CD4-positive, alpha-beta T cell (primary cell): ENCODE results near the gene ZMAT5. TPM values are rescaled to one million over a fixed set of nuclear protein-coding genes. Genes with fewer than 3 reads are reported as not detected.

ENCODE experiments used
- ATAC-seq: fragments of 200-7000 bp; cut with Tn5 transposase; one replicate; pipeline ENCODE4 v1.10.0; 2022; ENCODE audit warnings: mild to moderate bottlenecking; ENCODE audit not compliant: poor library complexity
- CTCF ChIA-PET: fragments of 350-600 bp; sonication (Branson Sonifier 250); formaldehyde crosslinking; loops from one replicate; lab custom pipeline; 2021; ENCODE audit warnings: antibody characterized with exemption, inconsistent platforms; lab: Charles Lee
- POLR2A ChIA-PET: fragments of 350-600 bp; sonication (Branson Sonifier 250); formaldehyde crosslinking; loops from one replicate; lab custom pipeline; 2021; ENCODE audit warnings: antibody characterized with exemption, inconsistent platforms; lab: Charles Lee
- DNase-seq, 14 experiments: peaks; one replicate each; pipeline ENCODE4 v3.0.0-alpha.2; 2013 to 2020; ENCODE audit warnings: mixed read lengths in 2 of 14
- H3K27ac ChIP-seq, 2 donors: one replicate each; pipeline versions ENCODE4 v1.5.1 to v1.7.0; 2013; ENCODE audit warnings: low read length in 2 of 2, low read depth in 1 of 2, mild to moderate bottlenecking in 1 of 2
- H3K27me3 ChIP-seq, 2 experiments: 1 replicate in 1 of 2; 2 replicates in 1 of 2; pipeline versions ENCODE4 v1.6.1 to v1.7.0; 2013; ENCODE audit warnings: low read length in 2 of 2, control low read depth in 1 of 2, mild to moderate bottlenecking in 1 of 2, moderate library complexity in 1 of 2; ENCODE audit not compliant: insufficient read depth in 2 of 2, control insufficient read depth in 1 of 2
- H3K36me3 ChIP-seq: one replicate; pipeline ENCODE4 v1.6.1; 2013; ENCODE audit warnings: low read length, control low read depth; ENCODE audit not compliant: insufficient read depth
- H3K4me1 ChIP-seq: one replicate; pipeline ENCODE4 v1.6.1; 2013; ENCODE audit warnings: low read length, control low read depth; ENCODE audit not compliant: insufficient read depth
- H3K4me3 ChIP-seq: one replicate; pipeline ENCODE4 v1.5.1; 2013; ENCODE audit warnings: mild to moderate bottlenecking, low read length, moderate library complexity
- H3K9me3 ChIP-seq, 2 experiments: 1 replicate in 1 of 2; 2 replicates in 1 of 2; pipeline versions ENCODE4 v1.6.1 to v1.7.0; 2013; ENCODE audit warnings: low read length in 2 of 2, mild to moderate bottlenecking in 2 of 2, control low read depth in 1 of 2, moderate library complexity in 1 of 2; ENCODE audit not compliant: control insufficient read depth in 1 of 2, insufficient read depth in 1 of 2
- H3K27ac Mint-ChIP-seq: one replicate; pipeline ENCODE4 v1.8.0; 2020; ENCODE audit warnings: mixed read lengths
- H3K27me3 Mint-ChIP-seq: one replicate; pipeline ENCODE4 v1.8.0; 2021; ENCODE audit warnings: mixed read lengths
- H3K36me3 Mint-ChIP-seq: one replicate; pipeline ENCODE4 v1.8.0; 2021; ENCODE audit warnings: low read depth, mixed read lengths
- H3K4me1 Mint-ChIP-seq: one replicate; pipeline ENCODE4 v1.8.0; 2021; ENCODE audit warnings: low read depth, mixed read lengths
- H3K4me3 Mint-ChIP-seq: one replicate; pipeline ENCODE4 v1.8.0; 2020; ENCODE audit warnings: mild to moderate bottlenecking, mixed read lengths
- H3K9me3 Mint-ChIP-seq: one replicate; pipeline ENCODE4 v1.8.0; 2020; ENCODE audit warnings: mixed read lengths
- CTCF ChIP-seq: fragments of 200-600 bp; IDR thresholded peaks from one replicate; pipeline ENCODE4 v1.8.0; 2022; ENCODE audit warnings: antibody characterized with exemption, mild to moderate bottlenecking
- intact Hi-C, 2 experiments: fragments of 100-400 bp; cut with DNase I in 1 of 2; cut with micrococcal nuclease in 1 of 2; formaldehyde crosslinking; loops; one replicate each; pipeline versions ENCODE4 v1.15.1 to v1.9.0; 2023 to 2025; cut with DNase I, micrococcal nuclease
- total RNA-seq, 174 experiments: library from RNA in 2 of 174; stranded (reverse) in 2 of 174; gene quantifications; one replicate each; pipeline ENCODE4 v1.2.3 and lab custom pipeline; 2021 to 2026

Gene ZMAT5
- total RNA-seq, 2 experiments from 2014 or later, result 5.6 to 6.6 TPM

DNA sequence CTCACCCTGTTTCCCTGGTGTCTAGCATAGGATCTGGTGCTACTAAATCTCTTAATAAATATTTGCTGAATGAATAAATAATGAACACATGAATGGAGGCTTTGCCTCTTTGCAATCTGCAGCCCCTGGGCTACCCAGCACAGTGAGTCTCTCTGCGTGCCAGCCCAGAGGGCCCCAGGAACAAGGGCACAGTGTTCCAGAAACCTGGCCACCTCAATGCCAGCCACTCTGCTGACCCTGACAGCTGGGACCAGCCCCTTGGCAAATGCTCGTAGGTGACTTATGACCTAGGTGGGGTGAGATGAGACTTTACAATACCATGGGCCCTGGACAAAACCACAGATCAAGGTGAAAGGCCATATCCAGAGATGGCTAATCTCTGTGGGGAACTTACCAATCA, 32.0 kb upstream of the ZMAT5 start:
- DNase-seq (no peak), ATAC-seq (no peak)
- no peaks in the 10 kb centered on the region for H3K4me1 ChIP-seq
- Mint-ChIP-seq H3K27me3 (no peaks in the 10 kb centered on the region), H3K4me1 (no peaks in the 10 kb centered on the region), H3K27ac (no peak overlapping the region), H3K9me3 (no peaks in the 10 kb centered on the region), H3K36me3 (peaks cover 88% of the 10 kb centered on the region), H3K4me3 (no peak overlapping the region)
- CTCF ChIA-PET, result no interaction called here
- no peak overlapping the region for H3K27ac ChIP-seq
- H3K4me3 ChIP-seq, result no peak overlapping the region
- TF ChIP-seq CTCF, result no peak
- H3K36me3 ChIP-seq, result peaks cover 87% of the 10 kb centered on the region
- POLR2A ChIA-PET, result no interaction called here
- intact Hi-C loops, result no loop called here
- no peaks in the 10 kb centered on the region for H3K9me3 ChIP-seq
- no peaks in the 10 kb centered on the region for H3K27me3 ChIP-seq

GRCh38 chr22:29798318-29798717, 31.5 kb upstream of the ZMAT5 start:
- ChIA-PET CTCF (no interaction called here), POLR2A (no interaction called here)
- Histone ChIP-seq H3K9me3 (no peaks in the 10 kb centered on the region), H3K36me3 (peaks cover 86% of the 10 kb centered on the region), H3K4me3 (no peak overlapping the region), H3K4me1 (no peaks in the 10 kb centered on the region), H3K27ac (no peak overlapping the region), H3K27me3 (no peaks in the 10 kb centered on the region)
- intact Hi-C loops, result no loop called here
- TF ChIP-seq CTCF, result no peak
- Mint-ChIP-seq H3K4me1 (no peaks in the 10 kb centered on the region), H3K36me3 (peaks cover 86% of the 10 kb centered on the region), H3K9me3 (no peaks in the 10 kb centered on the region), H3K27ac (no peak overlapping the region), H3K4me3 (no peak overlapping the region), H3K27me3 (no peaks in the 10 kb centered on the region)
- DNase-seq (no peak), ATAC-seq (no peak)

DNA sequence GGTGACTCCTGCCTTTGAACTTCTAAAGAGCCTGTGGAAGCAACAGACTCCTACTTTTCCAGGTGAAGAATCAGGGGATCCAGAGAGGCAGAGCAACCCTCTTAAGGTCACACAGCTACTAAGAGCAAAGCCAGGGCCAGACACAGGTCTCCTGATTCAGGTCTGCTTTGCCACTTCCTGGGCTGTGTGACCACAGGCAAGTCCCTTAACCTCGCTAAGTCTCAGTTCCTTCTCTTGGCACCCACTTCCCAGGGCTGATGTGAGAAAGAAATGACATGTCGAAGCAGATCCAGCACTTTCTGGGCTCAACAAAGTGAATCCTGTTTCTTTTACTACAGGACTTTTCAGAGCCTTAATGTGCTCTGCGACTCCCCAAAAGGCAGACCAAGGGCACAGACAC, 30.5 kb upstream of the ZMAT5 start:
- Histone ChIP-seq H3K27me3 (no peaks in the 10 kb centered on the region), H3K36me3 (peaks cover 86% of the 10 kb centered on the region), H3K9me3 (no peaks in the 10 kb centered on the region), H3K27ac (no peak overlapping the region), H3K4me3 (no peak overlapping the region), H3K4me1 (no peaks in the 10 kb centered on the region)
- H3K9me3 Mint-ChIP-seq, result no peaks in the 10 kb centered on the region
- ChIA-PET POLR2A (no interaction called here), CTCF (no interaction called here)
- H3K27me3 Mint-ChIP-seq, result no peaks in the 10 kb centered on the region
- H3K4me3 Mint-ChIP-seq, result no peak overlapping the region
- intact Hi-C loops, result no loop called here
- H3K4me1 Mint-ChIP-seq, result no peaks in the 10 kb centered on the region
- no peak for TF ChIP-seq CTCF
- peaks cover 91% of the 10 kb centered on the region for H3K36me3 Mint-ChIP-seq
- ATAC-seq, result no peak
- no peak overlapping the region for H3K27ac Mint-ChIP-seq
- DNase-seq, result peak in 3 of 14 experiments; percentile 2 to 40 (median 38)
